Measurements from ENCODE around the gene PURB. TPM values are rescaled to one million over a fixed set of nuclear protein-coding genes. Genes with fewer than 3 reads are reported as not detected.

PURB gene
- total RNA-seq, 1 experiment from 2014 or later: 21.3 TPM

DNA sequence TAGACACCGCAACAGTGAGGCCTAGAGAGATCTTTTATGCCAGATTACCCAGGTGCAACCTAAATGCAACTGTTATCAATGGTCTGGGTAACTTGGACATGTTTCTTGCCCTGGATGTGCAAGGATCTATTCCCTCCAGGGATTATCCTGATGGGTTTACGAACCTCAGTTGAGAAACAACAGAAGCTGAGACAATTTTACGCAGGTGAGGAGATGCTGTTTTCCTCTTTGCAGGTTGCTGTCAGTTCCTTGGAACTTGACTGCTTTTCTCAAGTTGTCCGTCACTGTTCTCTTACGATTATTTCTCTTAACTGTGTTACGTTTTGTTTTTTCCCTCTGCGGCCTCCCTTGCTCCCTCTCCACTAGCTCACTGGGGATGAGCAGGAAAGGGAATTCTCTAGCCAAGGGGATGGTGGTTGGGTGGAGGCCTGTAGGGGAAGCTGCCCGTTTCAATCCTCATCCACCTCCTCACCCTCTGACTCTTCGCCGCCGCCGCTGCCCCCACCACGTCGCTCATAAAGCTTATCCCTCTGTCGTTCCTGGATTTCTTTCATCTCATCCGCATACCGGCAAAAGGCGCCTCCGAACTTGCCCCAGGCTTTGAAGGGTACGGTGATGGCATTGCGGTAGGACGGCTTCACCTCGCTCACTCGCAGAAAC is 1.2 kb downstream of the PURB start:
- H3K23ac ChIP-seq (ENCODE audit: insufficient read length, low read depth, low read length): no peak overlapping the region
- peak overlapping the region; percentile 90 for H3K14ac ChIP-seq (ENCODE audit: insufficient read depth, low read length)
- Mint-ChIP-seq H3K4me3 (peak overlapping the region; percentile 91), H3K27me3 (ENCODE audit: low read depth) (peaks cover 2% of the 10 kb centered on the region; the same call in 1 of the 2 replicates), H3K4me1 (peaks cover 41 to 44% of the 10 kb centered on the region in 2 experiments), H3K27ac (peak overlapping the region; percentile 71 to 94 (median 91); a peak in 5 of 7 replicates), H3K9me3 (no peaks in the 10 kb centered on the region; a peak in 2 of 5 replicates), H3K36me3 (ENCODE audit: insufficient read depth in 1 of 3, low read depth in 3 of 3) (peaks cover 13 to 36% (median 30%) of the 10 kb centered on the region in 3 experiments)
- H2BK12ac ChIP-seq (ENCODE audit: insufficient read length, low read depth, low read length): no peak overlapping the region
- peak overlapping the region; percentile 72 for H3K4me2 ChIP-seq (ENCODE audit: insufficient read depth, insufficient read length, low read length)
- peaks cover 12% of the 10 kb centered on the region for H3K23me2 ChIP-seq (ENCODE audit: insufficient read length, low read depth, low read length, poor library complexity, severe bottlenecking)
- no peaks in the 10 kb centered on the region for H3K27me3 ChIP-seq (ENCODE audit: insufficient read depth, low read length)
- no peaks in the 10 kb centered on the region for H3K9me3 ChIP-seq (ENCODE audit: control insufficient read depth, low read depth, low read length)
- H2BK120ac ChIP-seq (ENCODE audit: low read depth, low read length, poor library complexity, severe bottlenecking): no peak overlapping the region
- peaks cover 5% of the 10 kb centered on the region for H3K79me1 ChIP-seq (ENCODE audit: insufficient read depth, low read depth, low read length, poor library complexity, severe bottlenecking)
- peaks cover 11% of the 10 kb centered on the region; the same call in 1 of the 2 replicates for H3K79me2 ChIP-seq (ENCODE audit: insufficient read depth, low read length)
- TF ChIP-seq, protein P1, sequence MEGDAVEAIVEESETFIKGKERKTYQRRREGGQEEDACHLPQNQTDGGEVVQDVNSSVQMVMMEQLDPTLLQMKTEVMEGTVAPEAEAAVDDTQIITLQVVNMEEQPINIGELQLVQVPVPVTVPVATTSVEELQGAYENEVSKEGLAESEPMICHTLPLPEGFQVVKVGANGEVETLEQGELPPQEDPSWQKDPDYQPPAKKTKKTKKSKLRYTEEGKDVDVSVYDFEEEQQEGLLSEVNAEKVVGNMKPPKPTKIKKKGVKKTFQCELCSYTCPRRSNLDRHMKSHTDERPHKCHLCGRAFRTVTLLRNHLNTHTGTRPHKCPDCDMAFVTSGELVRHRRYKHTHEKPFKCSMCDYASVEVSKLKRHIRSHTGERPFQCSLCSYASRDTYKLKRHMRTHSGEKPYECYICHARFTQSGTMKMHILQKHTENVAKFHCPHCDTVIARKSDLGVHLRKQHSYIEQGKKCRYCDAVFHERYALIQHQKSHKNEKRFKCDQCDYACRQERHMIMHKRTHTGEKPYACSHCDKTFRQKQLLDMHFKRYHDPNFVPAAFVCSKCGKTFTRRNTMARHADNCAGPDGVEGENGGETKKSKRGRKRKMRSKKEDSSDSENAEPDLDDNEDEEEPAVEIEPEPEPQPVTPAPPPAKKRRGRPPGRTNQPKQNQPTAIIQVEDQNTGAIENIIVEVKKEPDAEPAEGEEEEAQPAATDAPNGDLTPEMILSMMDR (conservative IDR thresholded peaks at IDR 0.05): no peak
- peaks cover 6% of the 10 kb centered on the region; the same call in 1 of the 2 replicates for H3K4me1 ChIP-seq (ENCODE audit: insufficient read depth, low read length)
- H4K8ac ChIP-seq (replicated peaks; ENCODE audit: insufficient read length, low read depth, low read length): no peak overlapping the region
- H4K20me1 ChIP-seq (ENCODE audit: control insufficient read depth, insufficient read depth, insufficient read length): no peaks in the 10 kb centered on the region
- no peak overlapping the region for H4K5ac ChIP-seq (ENCODE audit: insufficient read length, low read depth, low read length)
- H2BK5ac ChIP-seq (ENCODE audit: insufficient read length, low read length): no peak overlapping the region
- H3K18ac ChIP-seq (ENCODE audit: insufficient read length, low read depth, low read length): peak overlapping the region; percentile 7
- no peak overlapping the region for H3K4ac ChIP-seq (ENCODE audit: low read depth, low read length)
- no peak overlapping the region for H3K27ac ChIP-seq (ENCODE audit: insufficient read length, low read depth, low read length)
- no peak for DNase-seq
- H2AK5ac ChIP-seq (ENCODE audit: insufficient read length, low read length): no peak overlapping the region
- H3T11ph ChIP-seq (ENCODE audit: low read length): no peak overlapping the region
- no peak overlapping the region for H2BK15ac ChIP-seq (ENCODE audit: low read depth, low read length)
- H4K91ac ChIP-seq (ENCODE audit: insufficient read length, low read depth, low read length): peak overlapping the region; percentile 65
- no peak overlapping the region for H2AFZ ChIP-seq (ENCODE audit: low read length)
- WGBS (ENCODE audit: extremely low coverage, insufficient read length, low lambda C conversion rate): no CpG with 5 or more reads among the region's 24 CpGs
- peak overlapping the region; percentile 81 for H3K9ac ChIP-seq (ENCODE audit: extremely low read depth, insufficient read length, low read length)
- H3K56ac ChIP-seq (ENCODE audit: insufficient read length, low read depth, low read length): no peak overlapping the region
- H2BK20ac ChIP-seq (ENCODE audit: low read depth, low read length, poor library complexity, severe bottlenecking): no peak overlapping the region

Data from H9 (cell line).